Measurements from ENCODE around the gene SEMA3F. TPM values are rescaled to one million over a fixed set of nuclear protein-coding genes. Genes with fewer than 3 reads are reported as not detected.

The SEMA3F gene
- total RNA-seq, 1 donor, result 3.5 TPM

GRCh38 chr3:50120364-50121071 is 34.6 kb upstream of the SEMA3F start:
- no peak for DNase-seq (ENCODE audit: low read depth)
- no peak overlapping the region for H3K4me3 ChIP-seq (ENCODE audit: low read depth, low read length)
- no peak for TF ChIP-seq CTCF (IDR thresholded peaks at IDR 0.05; ENCODE audit: insufficient read depth, low read length)

DNA sequence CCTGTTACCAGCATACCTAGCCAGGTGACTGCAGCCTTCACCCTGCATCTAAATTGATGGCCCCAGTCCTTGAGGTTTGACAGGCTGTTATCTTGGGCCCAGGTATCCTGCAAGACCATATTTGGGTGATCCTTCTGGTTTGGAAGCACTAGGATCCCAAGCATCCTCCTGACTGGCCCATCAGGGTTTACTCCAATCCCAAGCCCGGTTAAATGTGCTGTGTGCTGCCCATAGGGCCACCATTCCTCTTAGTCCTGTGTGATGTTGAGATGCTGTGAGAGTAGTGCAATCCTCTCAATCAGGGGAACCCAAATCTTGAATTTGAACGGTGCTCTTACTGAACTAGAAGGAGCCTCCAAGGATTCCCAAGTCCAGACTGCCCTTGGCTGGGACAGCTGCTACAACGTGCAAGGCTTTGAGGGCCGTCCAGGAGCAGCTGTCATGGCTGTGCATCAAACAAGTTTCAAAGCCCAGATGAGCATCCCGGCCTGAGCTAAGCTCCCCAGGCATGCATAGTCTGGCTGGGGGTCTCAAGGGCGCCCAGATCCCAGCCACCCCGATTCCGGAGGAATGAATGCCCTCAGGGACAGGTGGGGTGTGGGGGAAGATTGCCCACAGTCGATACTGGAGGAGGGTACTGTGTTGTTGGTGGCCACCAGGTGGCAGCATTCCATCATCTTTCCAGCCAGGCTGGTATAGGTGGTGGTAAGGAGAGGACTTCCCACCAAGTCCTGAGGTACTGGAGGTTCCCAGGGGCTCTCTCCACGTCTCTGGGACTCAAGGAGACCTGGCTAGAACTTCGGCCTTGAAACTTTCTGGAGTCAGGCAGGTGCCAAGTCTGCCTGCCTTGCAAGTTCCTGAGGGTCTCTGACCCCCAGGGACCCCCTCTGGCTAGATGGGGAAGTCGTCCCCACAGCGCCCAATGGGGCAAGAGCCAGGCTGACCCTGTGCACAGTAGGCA is 33.8 kb upstream of the SEMA3F start:
- TF ChIP-seq CTCF (IDR thresholded peaks at IDR 0.05; ENCODE audit: insufficient read depth, low read length), result peak; percentile 76
- no peak overlapping the region for H3K4me3 ChIP-seq (ENCODE audit: low read depth, low read length)
- peak; percentile 86 for DNase-seq (ENCODE audit: low read depth)

DNA sequence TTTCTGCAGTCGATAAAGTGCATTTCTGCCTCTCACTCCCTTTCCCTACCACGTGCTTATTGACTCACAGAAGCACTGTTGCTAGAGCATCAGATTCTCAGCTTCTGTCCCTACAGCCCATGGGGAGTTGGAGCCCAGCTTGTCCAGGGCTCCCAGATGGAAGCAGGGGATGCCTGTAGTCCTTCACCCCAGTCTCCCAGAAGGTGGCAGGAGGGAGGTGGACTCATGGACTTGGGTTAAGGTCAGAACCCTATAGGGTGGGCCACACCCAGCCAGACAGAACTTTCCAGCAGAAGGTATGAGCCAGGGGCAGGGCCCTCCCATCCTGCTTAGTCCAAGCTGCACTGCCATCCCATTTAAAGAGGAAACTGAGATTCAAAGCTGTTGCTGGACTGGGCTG is 33.1 kb upstream of the SEMA3F start:
- TF ChIP-seq CTCF (IDR thresholded peaks at IDR 0.05; ENCODE audit: insufficient read depth, low read length), result peak; percentile 24
- H3K4me3 ChIP-seq (ENCODE audit: low read depth, low read length), result no peak overlapping the region
- DNase-seq (ENCODE audit: low read depth), result peak; percentile 36

GRCh38 chr3:50122661-50123391 is 32.3 kb upstream of the SEMA3F start:
- DNase-seq (ENCODE audit: low read depth), result no peak
- H3K4me3 ChIP-seq (ENCODE audit: low read depth, low read length), result no peak overlapping the region
- no peak for TF ChIP-seq CTCF (IDR thresholded peaks at IDR 0.05; ENCODE audit: insufficient read depth, low read length)

GRCh38 chr3:50123394-50124051 is 31.6 kb upstream of the SEMA3F start:
- no peak for DNase-seq (ENCODE audit: low read depth)
- TF ChIP-seq CTCF (IDR thresholded peaks at IDR 0.05; ENCODE audit: insufficient read depth, low read length), result no peak
- no peak overlapping the region for H3K4me3 ChIP-seq (ENCODE audit: low read depth, low read length)
